Measurements from ENCODE around the gene SLC9A9.

GRCh38 chr3:143445118-143445517, 403.1 kb downstream of the SLC9A9 start:
- TF ChIP-seq POLR2AphosphoS5 (IDR thresholded peaks at IDR 0.05) (no peak), CTCF (IDR thresholded peaks at IDR 0.05; ENCODE audit: poor library complexity, severe bottlenecking) (no peak), REST (IDR thresholded peaks at IDR 0.05; ENCODE audit: borderline replicate concordance) (no peak), EZH2 (IDR thresholded peaks at IDR 0.05; ENCODE audit: borderline replicate concordance, insufficient read depth, low read length, poor library complexity, severe bottlenecking) (no peak)
